H1 (cell line): ENCODE data around the gene ATP5PB.

Source experiments
- POLR2A ChIP-seq, 2 experiments: IDR thresholded peaks; 1 replicate in 1 of 2; 2 replicates in 1 of 2; pipeline ENCODE4 v1.6.1; 2011; ENCODE audit warnings: low read depth in 2 of 2, low read length in 2 of 2, mild to moderate bottlenecking in 2 of 2; ENCODE audit errors: control extremely low read depth in 1 of 2
- SP4 ChIP-seq: IDR thresholded peaks from 2 replicates; pipeline ENCODE4 v1.6.1; 2012; ENCODE audit warnings: low read length, inconsistent platforms

- TF ChIP-seq POLR2A (IDR thresholded peaks at IDR 0.05; ENCODE audit: control extremely low read depth in 1 of 2, low read depth in 2 of 2, low read length in 2 of 2) (no peak), SP4 (no peak)
Measured at GRCh38 chr1:111511370-111511769, 62.1 kb downstream of the ATP5PB start.
